ACC112 (cell line): Measurements from ENCODE around the gene SIPA1L2.

Experiments used
- H2AFZ ChIP-seq: fragments of 200-600 bp; sonication (generic); one replicate; pipeline ENCODE4 v1.6.0; 2017; ENCODE audit warnings: antibody characterized with exemption, low read length; ENCODE audit not compliant: unreplicated experiment
- H3K27ac ChIP-seq: fragments of 200-600 bp; sonication (generic); 2 replicates; pipeline ENCODE4 v1.5.1; 2014; ENCODE audit warnings: low read depth, mild to moderate bottlenecking, antibody characterized with exemption, low read length, moderate library complexity
- H3K27me3 ChIP-seq: fragments of 200-600 bp; sonication (generic); 2 replicates; pipeline ENCODE4 v1.6.1; 2014; ENCODE audit warnings: mild to moderate bottlenecking, antibody characterized with exemption, low read length, moderate library complexity, mixed read lengths; ENCODE audit not compliant: insufficient read depth
- H3K36me3 ChIP-seq: fragments of 200-600 bp; sonication (generic); 2 replicates; pipeline ENCODE4 v1.6.1; 2016; ENCODE audit warnings: mild to moderate bottlenecking, antibody characterized with exemption, low read length, moderate library complexity, mixed read lengths; ENCODE audit not compliant: insufficient read depth
- H3K4me1 ChIP-seq: fragments of 200-600 bp; sonication (generic); one replicate; pipeline ENCODE4 v1.6.1; 2016; ENCODE audit warnings: low read length, mixed read lengths; ENCODE audit not compliant: insufficient read depth, unreplicated experiment, control insufficient read depth
- H3K4me3 ChIP-seq: fragments of 200-600 bp; sonication (generic); 2 replicates; pipeline ENCODE4 v1.5.1; 2014; ENCODE audit warnings: mild to moderate bottlenecking, low read depth, low read length
- H3K79me2 ChIP-seq: fragments of 200-600 bp; sonication (generic); one replicate; pipeline ENCODE4 v1.6.0; 2016; ENCODE audit warnings: low read length; ENCODE audit not compliant: control insufficient read depth, unreplicated experiment, insufficient read depth

The SIPA1L2 gene

GRCh38 chr1:232667094-232667777, 37.3 kb upstream of the SIPA1L2 start:
- Histone ChIP-seq H3K27me3 (no peaks in the 10 kb centered on the region), H3K4me1 (peaks cover 6% of the 10 kb centered on the region), H3K79me2 (no peaks in the 10 kb centered on the region), H2AFZ (peak overlapping the region; percentile 92), H3K4me3 (peak overlapping the region; percentile 69), H3K36me3 (no peaks in the 10 kb centered on the region), H3K27ac (peak overlapping the region; percentile 8; the same call in 1 of the 2 replicates)

GRCh38 chr1:232664844-232665777, 35.2 kb upstream of the SIPA1L2 start:
- H3K4me3 ChIP-seq, result no peak overlapping the region
- peaks cover 6% of the 10 kb centered on the region for H3K4me1 ChIP-seq
- H2AFZ ChIP-seq, result no peak overlapping the region
- 0 out of 2 replicates have a peak, but pooled peaks cover 4% of the 10 kb centered on the region for H3K27me3 ChIP-seq
- H3K27ac ChIP-seq, result no peak overlapping the region
- no peaks in the 10 kb centered on the region for H3K79me2 ChIP-seq
- no peaks in the 10 kb centered on the region for H3K36me3 ChIP-seq

- no peak overlapping the region for H2AFZ ChIP-seq
- H3K79me2 ChIP-seq, result no peaks in the 10 kb centered on the region
- no peaks in the 10 kb centered on the region for H3K36me3 ChIP-seq
- H3K4me3 ChIP-seq, result no peak overlapping the region
- no peak overlapping the region for H3K27ac ChIP-seq
- peaks cover 3% of the 10 kb centered on the region for H3K4me1 ChIP-seq
- H3K27me3 ChIP-seq, result 0 out of 2 replicates have a peak, but pooled peaks cover 4% of the 10 kb centered on the region
These were observed 33.0 kb upstream of the SIPA1L2 start for GRCh38 chr1:232662910-232663309.

GRCh38 chr1:232658386-232658785, 28.5 kb upstream of the SIPA1L2 start:
- H3K4me3 ChIP-seq, result no peak overlapping the region
- H3K27me3 ChIP-seq, result peaks cover 18% of the 10 kb centered on the region
- no peaks in the 10 kb centered on the region for H3K4me1 ChIP-seq
- H2AFZ ChIP-seq, result no peak overlapping the region
- H3K79me2 ChIP-seq, result no peaks in the 10 kb centered on the region
- H3K27ac ChIP-seq, result no peak overlapping the region
- no peaks in the 10 kb centered on the region for H3K36me3 ChIP-seq

GRCh38 chr1:232657426-232658005, 27.6 kb upstream of the SIPA1L2 start:
- Histone ChIP-seq H3K4me3 (no peak overlapping the region), H3K36me3 (no peaks in the 10 kb centered on the region), H2AFZ (no peak overlapping the region), H3K27ac (no peak overlapping the region), H3K4me1 (no peaks in the 10 kb centered on the region), H3K27me3 (peaks cover 18% of the 10 kb centered on the region), H3K79me2 (no peaks in the 10 kb centered on the region)

GRCh38 chr1:232655746-232656085, 25.8 kb upstream of the SIPA1L2 start:
- H2AFZ ChIP-seq, result no peak overlapping the region

GRCh38 chr1:232655028-232655745, 25.3 kb upstream of the SIPA1L2 start:
- no peaks in the 10 kb centered on the region for H3K36me3 ChIP-seq
- H3K27ac ChIP-seq, result no peak overlapping the region
- peaks cover 15% of the 10 kb centered on the region for H3K27me3 ChIP-seq
- H2AFZ ChIP-seq, result no peak overlapping the region
- no peaks in the 10 kb centered on the region for H3K4me1 ChIP-seq
- no peak overlapping the region for H3K4me3 ChIP-seq
- no peaks in the 10 kb centered on the region for H3K79me2 ChIP-seq

More at GRCh38 chr1:232655746-232656085, 25.8 kb upstream of the SIPA1L2 start:
- Histone ChIP-seq H3K4me3 (no peak overlapping the region), H3K27ac (no peak overlapping the region), H3K27me3 (peaks cover 15% of the 10 kb centered on the region), H3K4me1 (no peaks in the 10 kb centered on the region), H3K79me2 (no peaks in the 10 kb centered on the region), H3K36me3 (no peaks in the 10 kb centered on the region)

GRCh38 chr1:232653789-232654188, 23.9 kb upstream of the SIPA1L2 start:
- no peaks in the 10 kb centered on the region for H3K36me3 ChIP-seq

GRCh38 chr1:232650845-232651244, 20.9 kb upstream of the SIPA1L2 start:
- H2AFZ ChIP-seq, result no peak overlapping the region

More at GRCh38 chr1:232653789-232654188, 23.9 kb upstream of the SIPA1L2 start:
- Histone ChIP-seq H3K4me1 (no peaks in the 10 kb centered on the region), H3K27me3 (peaks cover 15% of the 10 kb centered on the region), H3K4me3 (no peak overlapping the region), H3K79me2 (no peaks in the 10 kb centered on the region), H3K27ac (no peak overlapping the region), H2AFZ (no peak overlapping the region)

GRCh38 chr1:232650418-232650817, 20.5 kb upstream of the SIPA1L2 start:
- Histone ChIP-seq H3K4me3 (no peak overlapping the region), H3K27ac (no peak overlapping the region), H3K79me2 (no peaks in the 10 kb centered on the region), H3K27me3 (peaks cover 15% of the 10 kb centered on the region), H3K36me3 (no peaks in the 10 kb centered on the region), H2AFZ (no peak overlapping the region), H3K4me1 (no peaks in the 10 kb centered on the region)

More at GRCh38 chr1:232650845-232651244, 20.9 kb upstream of the SIPA1L2 start:
- Histone ChIP-seq H3K4me3 (no peak overlapping the region), H3K27ac (no peak overlapping the region), H3K4me1 (no peaks in the 10 kb centered on the region), H3K36me3 (no peaks in the 10 kb centered on the region), H3K27me3 (peaks cover 15% of the 10 kb centered on the region), H3K79me2 (no peaks in the 10 kb centered on the region)
